Panc1 (cell line): ENCODE results near the gene VPS52. TPM values are rescaled to one million over a fixed set of nuclear protein-coding genes. Genes with fewer than 3 reads are reported as not detected.

Source experiments
- ATAC-seq: fragments of 200-7000 bp; cut with Tn5 transposase; 2 replicates; pipeline ENCODE4 v1.9.1; 2020; ENCODE audit warnings: mild to moderate bottlenecking, moderate library complexity
- BruUV-seq: library from RNA; stranded (reverse); fragments of 400-500 nt; replicated peaks from 2 replicates; lab custom pipeline; 2021; lab: Mats Ljungman, UMichigan
- CTCF ChIA-PET: fragments of 300-600 bp; sonication (Branson Sonifier 250); formaldehyde crosslinking; loops from one replicate; lab custom pipeline; 2022; ENCODE audit warnings: antibody characterized with exemption; lab: Charles Lee
- POLR2A ChIA-PET: fragments of 300-600 bp; sonication (Branson Sonifier 250); formaldehyde crosslinking; loops from one replicate; lab custom pipeline; 2022; ENCODE audit warnings: antibody characterized with exemption; lab: Charles Lee
- DNase-seq: peaks from one replicate; pipeline ENCODE4 v3.0.0-alpha.2; 2010; ENCODE audit warnings: low read depth, low spot score
- H3K27ac ChIP-seq: 2 replicates; pipeline ENCODE4 v1.5.1; 2011; ENCODE audit warnings: mild to moderate bottlenecking, low read length, inconsistent platforms
- H3K27me3 ChIP-seq: fragments of 200-500 bp; sonication (Bioruptor generic); 2 replicates; pipeline ENCODE4 v1.6.0; 2014; ENCODE audit warnings: low read length, inconsistent platforms; ENCODE audit not compliant: control insufficient read depth, insufficient read depth
- H3K36me3 ChIP-seq: fragments of 200-500 bp; sonication (Bioruptor generic); 2 replicates; pipeline ENCODE4 v1.5.1; 2014; ENCODE audit warnings: inconsistent platforms, mild to moderate bottlenecking, low read length, moderate library complexity; ENCODE audit not compliant: control insufficient read depth, insufficient read depth
- H3K4me1 ChIP-seq: 2 replicates; pipeline ENCODE4 v1.5.1; 2011; ENCODE audit warnings: inconsistent platforms, mild to moderate bottlenecking, low read length, moderate library complexity; ENCODE audit not compliant: control insufficient read depth, insufficient read depth
- H3K4me3 ChIP-seq, 2 experiments: 2 replicates each; pipeline ENCODE4 v1.5.1; 2011 to 2012; ENCODE audit warnings: low read depth in 2 of 2, low read length in 2 of 2, mild to moderate bottlenecking in 2 of 2, inconsistent platforms in 1 of 2, moderate library complexity in 1 of 2
- H3K9me3 ChIP-seq: fragments of 200-500 bp; sonication (Bioruptor generic); 2 replicates; pipeline ENCODE4 v1.5.1; 2014; ENCODE audit warnings: low read depth, mild to moderate bottlenecking, inconsistent platforms, low read length, moderate library complexity; ENCODE audit not compliant: control insufficient read depth, insufficient read depth
- POLR2AphosphoS5 ChIP-seq: IDR thresholded peaks from 2 replicates; pipeline ENCODE4 v1.6.1; 2012; ENCODE audit warnings: mild to moderate bottlenecking, low read depth, low read length, moderate library complexity
- SIN3A ChIP-seq: IDR thresholded peaks from 2 replicates; pipeline ENCODE4 v1.6.1; 2012; ENCODE audit warnings: low read depth, mild to moderate bottlenecking, low read length, moderate library complexity, borderline replicate concordance; ENCODE audit not compliant: insufficient read depth
- TCF7L2 ChIP-seq: IDR thresholded peaks from 2 replicates; pipeline ENCODE4 v1.6.1; 2011; ENCODE audit warnings: mild to moderate bottlenecking, low read depth, low read length, inconsistent platforms
- in situ Hi-C: cut with HindIII; loops from 2 replicates; pipeline ENCODE4 v1.10.0; 2016; ENCODE audit warnings: low sequenced_read_pairs, low pct_unique_long_range_greater_than_20kb
- intact Hi-C: fragments of 100-400 bp; cut with micrococcal nuclease; formaldehyde crosslinking; loops from one replicate; pipeline ENCODE4 v1.10.0; 2022; ENCODE audit not compliant: unreplicated experiment
- total RNA-seq: library from RNA; stranded (reverse); gene quantifications from one replicate; pipeline ENCODE4 v1.2.1, GENCODE V29; 2021; ENCODE audit not compliant: unreplicated experiment
- TF ChIP-seq, protein P1 (sequence below): fragments of 450-650 bp; IDR thresholded peaks from 2 replicates; pipeline ENCODE4 v1.5.1; 2017; ENCODE audit warnings: mild to moderate bottlenecking
- TF ChIP-seq, protein P2 (sequence below), 2 experiments: IDR thresholded peaks; 2 replicates each; pipeline ENCODE4 v1.6.1; 2011 to 2012; ENCODE audit warnings: low read depth in 2 of 2, control low read depth in 1 of 2, low read length in 1 of 2, mild to moderate bottlenecking in 1 of 2, moderate library complexity in 1 of 2; ENCODE audit not compliant: insufficient read depth in 1 of 2

VPS52 gene
- total RNA-seq, 1 experiment from 2014 or later, result 77.7 TPM

DNA sequence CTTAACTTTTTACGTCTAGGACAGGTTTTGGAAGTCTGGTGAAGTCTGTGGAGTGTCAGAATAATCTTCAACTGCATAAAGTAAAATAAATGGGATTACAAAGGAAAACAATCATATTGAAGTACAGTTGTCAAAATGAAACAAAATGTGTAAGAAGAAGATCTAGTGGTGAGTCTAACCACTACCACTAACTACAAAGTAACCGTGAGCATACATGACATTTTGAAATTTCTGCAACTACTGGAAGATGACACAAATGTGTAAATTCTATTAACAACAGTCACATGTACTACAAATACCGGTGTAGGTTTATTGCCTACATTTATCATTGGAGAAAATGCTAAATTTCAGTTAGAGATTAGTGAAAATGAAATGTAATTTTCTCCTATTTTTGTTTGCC lies 29.7 kb downstream of the VPS52 start:
- H3K27ac ChIP-seq, result no peak overlapping the region
- no TSS peak for BruUV-seq
- no peaks in the 10 kb centered on the region for H3K36me3 ChIP-seq
- H3K27me3 ChIP-seq, result no peaks in the 10 kb centered on the region
- H3K9me3 ChIP-seq, result no peaks in the 10 kb centered on the region
- H3K4me3 ChIP-seq, result no peak overlapping the region
- POLR2A ChIA-PET, result no interaction called here
- intact Hi-C loops, result loop anchor here (10.0 kb wide), 1 partner anchor 227 kb away; no protein-coding TSS in a partner anchor
- no peak for ATAC-seq
- TF ChIP-seq, protein P1, sequence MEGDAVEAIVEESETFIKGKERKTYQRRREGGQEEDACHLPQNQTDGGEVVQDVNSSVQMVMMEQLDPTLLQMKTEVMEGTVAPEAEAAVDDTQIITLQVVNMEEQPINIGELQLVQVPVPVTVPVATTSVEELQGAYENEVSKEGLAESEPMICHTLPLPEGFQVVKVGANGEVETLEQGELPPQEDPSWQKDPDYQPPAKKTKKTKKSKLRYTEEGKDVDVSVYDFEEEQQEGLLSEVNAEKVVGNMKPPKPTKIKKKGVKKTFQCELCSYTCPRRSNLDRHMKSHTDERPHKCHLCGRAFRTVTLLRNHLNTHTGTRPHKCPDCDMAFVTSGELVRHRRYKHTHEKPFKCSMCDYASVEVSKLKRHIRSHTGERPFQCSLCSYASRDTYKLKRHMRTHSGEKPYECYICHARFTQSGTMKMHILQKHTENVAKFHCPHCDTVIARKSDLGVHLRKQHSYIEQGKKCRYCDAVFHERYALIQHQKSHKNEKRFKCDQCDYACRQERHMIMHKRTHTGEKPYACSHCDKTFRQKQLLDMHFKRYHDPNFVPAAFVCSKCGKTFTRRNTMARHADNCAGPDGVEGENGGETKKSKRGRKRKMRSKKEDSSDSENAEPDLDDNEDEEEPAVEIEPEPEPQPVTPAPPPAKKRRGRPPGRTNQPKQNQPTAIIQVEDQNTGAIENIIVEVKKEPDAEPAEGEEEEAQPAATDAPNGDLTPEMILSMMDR, result no peak
- TF ChIP-seq TCF7L2 (no peak), POLR2AphosphoS5 (no peak), SIN3A (no peak)
- TF ChIP-seq, protein P2, sequence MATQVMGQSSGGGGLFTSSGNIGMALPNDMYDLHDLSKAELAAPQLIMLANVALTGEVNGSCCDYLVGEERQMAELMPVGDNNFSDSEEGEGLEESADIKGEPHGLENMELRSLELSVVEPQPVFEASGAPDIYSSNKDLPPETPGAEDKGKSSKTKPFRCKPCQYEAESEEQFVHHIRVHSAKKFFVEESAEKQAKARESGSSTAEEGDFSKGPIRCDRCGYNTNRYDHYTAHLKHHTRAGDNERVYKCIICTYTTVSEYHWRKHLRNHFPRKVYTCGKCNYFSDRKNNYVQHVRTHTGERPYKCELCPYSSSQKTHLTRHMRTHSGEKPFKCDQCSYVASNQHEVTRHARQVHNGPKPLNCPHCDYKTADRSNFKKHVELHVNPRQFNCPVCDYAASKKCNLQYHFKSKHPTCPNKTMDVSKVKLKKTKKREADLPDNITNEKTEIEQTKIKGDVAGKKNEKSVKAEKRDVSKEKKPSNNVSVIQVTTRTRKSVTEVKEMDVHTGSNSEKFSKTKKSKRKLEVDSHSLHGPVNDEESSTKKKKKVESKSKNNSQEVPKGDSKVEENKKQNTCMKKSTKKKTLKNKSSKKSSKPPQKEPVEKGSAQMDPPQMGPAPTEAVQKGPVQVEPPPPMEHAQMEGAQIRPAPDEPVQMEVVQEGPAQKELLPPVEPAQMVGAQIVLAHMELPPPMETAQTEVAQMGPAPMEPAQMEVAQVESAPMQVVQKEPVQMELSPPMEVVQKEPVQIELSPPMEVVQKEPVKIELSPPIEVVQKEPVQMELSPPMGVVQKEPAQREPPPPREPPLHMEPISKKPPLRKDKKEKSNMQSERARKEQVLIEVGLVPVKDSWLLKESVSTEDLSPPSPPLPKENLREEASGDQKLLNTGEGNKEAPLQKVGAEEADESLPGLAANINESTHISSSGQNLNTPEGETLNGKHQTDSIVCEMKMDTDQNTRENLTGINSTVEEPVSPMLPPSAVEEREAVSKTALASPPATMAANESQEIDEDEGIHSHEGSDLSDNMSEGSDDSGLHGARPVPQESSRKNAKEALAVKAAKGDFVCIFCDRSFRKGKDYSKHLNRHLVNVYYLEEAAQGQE (IDR thresholded peaks at IDR 0.05; ENCODE audit: insufficient read depth in 1 of 2, low read depth in 2 of 2, low read length in 1 of 2), result no peak
- DNase-seq, result no peak
- CTCF ChIA-PET, result no interaction called here
- in situ Hi-C loops, result no loop called here
- H3K4me1 ChIP-seq, result no peaks in the 10 kb centered on the region

DNA sequence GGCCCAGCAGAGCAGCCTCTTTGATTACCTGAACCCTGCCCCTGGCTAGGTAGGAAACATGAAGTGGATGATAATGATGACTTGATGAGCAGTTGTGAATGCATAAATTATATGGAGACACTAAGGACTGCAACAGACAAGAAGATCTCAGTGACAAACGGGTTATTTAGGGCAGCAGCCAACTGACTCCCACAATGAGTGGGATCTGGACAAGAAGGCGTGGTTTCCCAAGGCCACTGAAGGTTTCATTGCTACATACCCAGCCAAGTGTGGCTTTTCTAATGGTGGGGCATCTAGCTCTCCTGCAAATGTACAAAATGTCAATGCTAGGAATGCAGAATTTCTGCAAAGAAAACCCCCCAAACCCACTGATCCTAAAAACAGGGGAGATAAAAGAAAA lies 33.9 kb downstream of the VPS52 start:
- H3K9me3 ChIP-seq, result no peaks in the 10 kb centered on the region
- ChIA-PET CTCF (no interaction called here), POLR2A (interaction anchor here (0.5 kb wide), 1 partner anchor 29 kb away, joined by 6 read pairs; no protein-coding TSS in a partner anchor)
- BruUV-seq, result no TSS peak
- no peaks in the 10 kb centered on the region for H3K4me1 ChIP-seq
- H3K27ac ChIP-seq, result no peak overlapping the region
- no peak overlapping the region for H3K4me3 ChIP-seq
- intact Hi-C loops (no loop called here), in situ Hi-C loops (no loop called here)
- no peaks in the 10 kb centered on the region for H3K36me3 ChIP-seq
- ATAC-seq (no peak), DNase-seq (no peak)
- TF ChIP-seq POLR2AphosphoS5, result no peak
- TF ChIP-seq TCF7L2, result no peak
- TF ChIP-seq, protein P2 (IDR thresholded peaks at IDR 0.05; ENCODE audit: insufficient read depth in 1 of 2, low read depth in 2 of 2, low read length in 1 of 2), result no peak
- no peak for TF ChIP-seq SIN3A
- TF ChIP-seq, protein P1, result no peak
- no peaks in the 10 kb centered on the region for H3K27me3 ChIP-seq
